ENCODE data around the gene GNAQ.

GNAQ gene

DNA sequence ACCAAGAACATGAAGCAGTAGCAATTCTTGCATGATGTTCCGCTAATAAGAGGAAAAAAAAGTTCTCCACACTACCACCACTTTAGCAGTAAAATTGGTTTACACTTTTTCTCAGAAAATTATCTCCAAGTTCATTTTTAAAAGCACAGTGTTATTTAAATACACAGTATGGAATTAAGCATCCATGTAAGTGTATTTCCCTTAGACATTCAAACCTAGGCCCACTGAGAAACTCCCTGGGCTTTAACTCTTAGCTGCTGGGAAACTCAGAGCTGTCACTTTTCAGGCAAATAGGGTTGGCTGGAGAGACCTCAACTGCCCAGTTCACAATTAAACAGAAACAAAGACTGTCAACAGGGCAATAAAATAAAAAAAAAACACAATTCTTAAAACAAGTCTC lies 2.7 kb downstream of the GNAQ start:
- TF ChIP-seq, protein P1, sequence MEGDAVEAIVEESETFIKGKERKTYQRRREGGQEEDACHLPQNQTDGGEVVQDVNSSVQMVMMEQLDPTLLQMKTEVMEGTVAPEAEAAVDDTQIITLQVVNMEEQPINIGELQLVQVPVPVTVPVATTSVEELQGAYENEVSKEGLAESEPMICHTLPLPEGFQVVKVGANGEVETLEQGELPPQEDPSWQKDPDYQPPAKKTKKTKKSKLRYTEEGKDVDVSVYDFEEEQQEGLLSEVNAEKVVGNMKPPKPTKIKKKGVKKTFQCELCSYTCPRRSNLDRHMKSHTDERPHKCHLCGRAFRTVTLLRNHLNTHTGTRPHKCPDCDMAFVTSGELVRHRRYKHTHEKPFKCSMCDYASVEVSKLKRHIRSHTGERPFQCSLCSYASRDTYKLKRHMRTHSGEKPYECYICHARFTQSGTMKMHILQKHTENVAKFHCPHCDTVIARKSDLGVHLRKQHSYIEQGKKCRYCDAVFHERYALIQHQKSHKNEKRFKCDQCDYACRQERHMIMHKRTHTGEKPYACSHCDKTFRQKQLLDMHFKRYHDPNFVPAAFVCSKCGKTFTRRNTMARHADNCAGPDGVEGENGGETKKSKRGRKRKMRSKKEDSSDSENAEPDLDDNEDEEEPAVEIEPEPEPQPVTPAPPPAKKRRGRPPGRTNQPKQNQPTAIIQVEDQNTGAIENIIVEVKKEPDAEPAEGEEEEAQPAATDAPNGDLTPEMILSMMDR (IDR thresholded peaks at IDR 0.05; ENCODE audit: low read depth, low read length) = no peak
- peak overlapping the region; percentile 76 to 88 for H3K4me3 ChIP-seq (replicated peaks in 1 of 2; ENCODE audit: low read depth in 2 of 2, low read length in 2 of 2)
- no peak for DNase-seq (ENCODE audit: low read depth in 2 of 2)

- peak; percentile 33 to 65 for DNase-seq (ENCODE audit: low read depth in 2 of 2)
- H3K4me3 ChIP-seq (replicated peaks in 1 of 2; ENCODE audit: low read depth in 2 of 2, low read length in 2 of 2) = no peak overlapping the region
- TF ChIP-seq, protein P1 (IDR thresholded peaks at IDR 0.05; ENCODE audit: low read depth, low read length) = no peak
These were observed 4.7 kb downstream of the GNAQ start for GRCh38 chr9:78026947-78027346.

- DNase-seq (ENCODE audit: low read depth in 2 of 2) = peak in 1 of 2 donors; percentile 48
- no peak overlapping the region for H3K4me3 ChIP-seq (replicated peaks in 1 of 2; ENCODE audit: low read depth in 2 of 2, low read length in 2 of 2)
- TF ChIP-seq, protein P1 (IDR thresholded peaks at IDR 0.05; ENCODE audit: low read depth, low read length) = no peak
These were observed 5.2 kb downstream of the GNAQ start for GRCh38 chr9:78026416-78026815.

GRCh38 chr9:78025186-78025585 lies 6.4 kb downstream of the GNAQ start:
- no peak overlapping the region for H3K4me3 ChIP-seq (replicated peaks in 1 of 2; ENCODE audit: low read depth in 2 of 2, low read length in 2 of 2)
- TF ChIP-seq, protein P1 (IDR thresholded peaks at IDR 0.05; ENCODE audit: low read depth, low read length) = no peak
- no peak for DNase-seq (ENCODE audit: low read depth in 2 of 2)

DNA sequence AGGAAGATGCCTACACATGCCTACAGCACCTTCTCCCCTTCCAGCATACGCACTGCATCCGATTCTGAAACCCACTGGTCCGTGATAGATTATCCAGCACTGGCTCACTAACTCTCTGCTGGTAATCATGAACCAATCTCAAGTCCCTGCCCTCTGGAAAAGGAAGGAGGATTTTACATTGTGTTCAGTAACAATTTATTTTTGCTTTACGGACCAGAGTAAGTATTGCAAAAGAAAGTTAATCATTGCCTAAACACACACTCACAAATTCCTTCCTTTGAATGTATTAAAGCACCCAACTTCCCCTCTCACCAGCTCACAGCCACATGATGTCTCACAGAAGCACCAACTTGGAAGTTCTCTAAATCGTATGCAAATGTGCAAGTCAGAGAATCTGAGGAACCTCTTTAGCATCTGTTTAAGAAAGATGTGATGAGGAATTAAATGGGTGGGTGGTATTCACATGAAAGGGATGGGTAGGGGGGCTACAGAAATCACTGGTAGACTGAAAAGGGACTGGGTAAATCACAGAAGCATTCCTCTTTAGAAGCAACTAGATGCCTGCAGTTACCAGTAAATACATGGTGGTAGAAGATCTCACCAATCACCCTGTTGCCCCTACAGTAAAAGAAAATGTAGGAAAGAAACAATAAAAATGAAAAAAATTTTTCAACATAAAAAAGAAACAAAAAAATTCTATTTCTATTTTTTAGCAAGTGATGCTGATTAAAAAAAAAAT lies 8.4 kb downstream of the GNAQ start:
- TF ChIP-seq, protein P1 (IDR thresholded peaks at IDR 0.05; ENCODE audit: low read depth, low read length) = no peak
- DNase-seq (ENCODE audit: low read depth in 2 of 2) = peak; percentile 83 to 92
- H3K4me3 ChIP-seq (replicated peaks in 1 of 2; ENCODE audit: low read depth in 2 of 2, low read length in 2 of 2) = peak overlapping the region in 1 of 2 donors; percentile 43

DNA sequence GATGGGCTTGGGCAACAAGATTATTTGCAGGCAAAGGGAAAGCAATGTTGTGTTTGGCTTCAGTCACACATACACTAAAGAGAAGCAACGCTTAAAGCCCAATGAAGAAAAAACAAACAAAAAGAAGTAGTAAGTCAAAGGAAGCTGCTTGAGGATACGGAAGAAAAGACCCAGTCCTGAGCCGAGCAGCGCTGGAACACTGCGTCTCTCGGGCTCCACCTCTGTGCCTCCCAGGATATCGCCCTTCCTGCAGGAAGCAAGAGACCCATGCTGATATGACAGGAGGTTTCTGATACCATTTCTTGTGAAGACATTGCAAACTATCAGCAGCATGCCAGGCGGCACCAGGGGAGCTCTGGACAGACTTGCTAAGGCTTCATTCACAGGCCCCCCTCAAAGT lies 9.9 kb downstream of the GNAQ start:
- peak; percentile 51 to 54 for DNase-seq (ENCODE audit: low read depth in 2 of 2)
- TF ChIP-seq, protein P1 (IDR thresholded peaks at IDR 0.05; ENCODE audit: low read depth, low read length) = peak; percentile 36
- peak overlapping the region in 1 of 2 donors; percentile 21 for H3K4me3 ChIP-seq (replicated peaks in 1 of 2; ENCODE audit: low read depth in 2 of 2, low read length in 2 of 2)
